MM.1S (cell line): ENCODE measurements around the gene DAB1.

Experiments
- DNase-seq: peaks from one replicate; pipeline ENCODE4 v3.0.0-alpha.2; 2015
- H2AFZ ChIP-seq: fragments of 300-600 bp; sonication (generic); 2 replicates; pipeline ENCODE4 v1.6.0; 2016; ENCODE audit warnings: antibody characterized with exemption, low read length
- H3F3A ChIP-seq: fragments of 300-600 bp; sonication (generic); 2 replicates; pipeline ENCODE4 v1.6.1; 2016; ENCODE audit warnings: mild to moderate bottlenecking, antibody characterized with exemption, low read length, moderate library complexity, mixed read lengths; ENCODE audit not compliant: insufficient read depth
- H3K27ac ChIP-seq: fragments of 300-600 bp; sonication (generic); 2 replicates; pipeline ENCODE4 v1.5.1; 2016; ENCODE audit warnings: mild to moderate bottlenecking, low read length
- H3K27me3 ChIP-seq: fragments of 300-600 bp; sonication (generic); replicated peaks from 2 replicates; pipeline ENCODE4 v1.6.0; 2016; ENCODE audit warnings: low read length; ENCODE audit not compliant: insufficient read depth
- H3K36me3 ChIP-seq: fragments of 300-600 bp; sonication (generic); replicated peaks from 2 replicates; pipeline ENCODE4 v1.6.1; 2016; ENCODE audit warnings: mild to moderate bottlenecking, low read length, mixed read lengths; ENCODE audit not compliant: insufficient read depth
- H3K4me1 ChIP-seq: fragments of 300-600 bp; sonication (generic); 2 replicates; pipeline ENCODE4 v1.6.1; 2016; ENCODE audit warnings: low read length, mixed read lengths
- H3K4me2 ChIP-seq: fragments of 300-600 bp; sonication (generic); 2 replicates; pipeline ENCODE4 v1.6.0; 2016; ENCODE audit warnings: low read depth, low read length
- H3K4me3 ChIP-seq: fragments of 300-600 bp; sonication (generic); 2 replicates; pipeline ENCODE4 v1.5.1; 2016; ENCODE audit warnings: low read length, mixed read lengths
- H3K79me2 ChIP-seq: fragments of 300-600 bp; sonication (generic); 2 replicates; pipeline ENCODE4 v1.6.1; 2016; ENCODE audit warnings: mixed run types, low read length, mixed read lengths
- H3K9ac ChIP-seq: fragments of 300-600 bp; sonication (generic); 2 replicates; pipeline ENCODE4 v1.6.1; 2016; ENCODE audit warnings: low read length, mixed read lengths
- H3K9me2 ChIP-seq: fragments of 300-600 bp; sonication (generic); replicated peaks from 2 replicates; pipeline ENCODE4 v1.6.1; 2016; ENCODE audit warnings: mild to moderate bottlenecking, low read length, mixed read lengths; ENCODE audit not compliant: insufficient read depth
- H3K9me3 ChIP-seq: fragments of 300-600 bp; sonication (generic); replicated peaks from 2 replicates; pipeline ENCODE4 v1.6.1; 2016; ENCODE audit warnings: mild to moderate bottlenecking, low read length, mixed read lengths; ENCODE audit not compliant: insufficient read depth
- H4K20me1 ChIP-seq: fragments of 300-600 bp; sonication (generic); 2 replicates; pipeline ENCODE4 v1.6.1; 2016; ENCODE audit warnings: mild to moderate bottlenecking, low read length, moderate library complexity, mixed read lengths; ENCODE audit not compliant: insufficient read depth
- CTCF ChIP-seq: fragments of 300-600 bp; sonication (generic); IDR thresholded peaks from 2 replicates; pipeline ENCODE4 v1.5.1; 2016; ENCODE audit warnings: antibody characterized with exemption, low read length, mixed read lengths
- EZH2 ChIP-seq: fragments of 300-600 bp; sonication (generic); optimal IDR thresholded peaks from 2 replicates; pipeline ENCODE3; 2017; ENCODE audit warnings: low read depth, mild to moderate bottlenecking, antibody characterized with exemption, low read length, mixed read lengths
- EZH2phosphoT487 ChIP-seq: fragments of 300-600 bp; sonication (generic); IDR thresholded peaks from 2 replicates; pipeline ENCODE4 v1.6.1; 2018; ENCODE audit warnings: antibody characterized with exemption, low read length

Gene DAB1

GRCh38 chr1:57020216-57020615 is 403.6 kb downstream of the DAB1 start:
- no peaks in the 10 kb centered on the region for H3K36me3 ChIP-seq
- no peak overlapping the region for H3K27ac ChIP-seq
- H3K4me2 ChIP-seq: no peak overlapping the region
- no peaks in the 10 kb centered on the region for H3F3A ChIP-seq
- no peaks in the 10 kb centered on the region for H3K79me2 ChIP-seq
- no peaks in the 10 kb centered on the region for H3K9me2 ChIP-seq
- no peak overlapping the region for H3K4me3 ChIP-seq
- H4K20me1 ChIP-seq: no peaks in the 10 kb centered on the region
- TF ChIP-seq EZH2phosphoT487: no peak
- TF ChIP-seq EZH2: no peak
- TF ChIP-seq CTCF: no peak
- H3K9ac ChIP-seq: no peak overlapping the region
- no peaks in the 10 kb centered on the region for H3K27me3 ChIP-seq
- no peak overlapping the region for H2AFZ ChIP-seq
- H3K4me1 ChIP-seq: no peaks in the 10 kb centered on the region
- no peaks in the 10 kb centered on the region for H3K9me3 ChIP-seq
- DNase-seq: no peak

- no peaks in the 10 kb centered on the region for H3K9me2 ChIP-seq
- no peak overlapping the region for H3K4me2 ChIP-seq
- no peaks in the 10 kb centered on the region for H4K20me1 ChIP-seq
- H3K27me3 ChIP-seq: no peaks in the 10 kb centered on the region
- H3K9me3 ChIP-seq: no peaks in the 10 kb centered on the region
- no peaks in the 10 kb centered on the region for H3K36me3 ChIP-seq
- no peak overlapping the region for H3K4me3 ChIP-seq
- no peak overlapping the region for H3K27ac ChIP-seq
- no peak overlapping the region for H2AFZ ChIP-seq
- H3K79me2 ChIP-seq: no peaks in the 10 kb centered on the region
- no peaks in the 10 kb centered on the region for H3K4me1 ChIP-seq
- no peak for DNase-seq
- no peaks in the 10 kb centered on the region for H3F3A ChIP-seq
- no peak for TF ChIP-seq EZH2
- TF ChIP-seq CTCF: no peak
- no peak for TF ChIP-seq EZH2phosphoT487
- H3K9ac ChIP-seq: no peak overlapping the region
Observed at GRCh38 chr1:57019236-57019839, 404.5 kb downstream of the DAB1 start.

GRCh38 chr1:57018119-57018518 is 405.7 kb downstream of the DAB1 start:
- no peak overlapping the region for H3K27ac ChIP-seq
- no peaks in the 10 kb centered on the region for H3F3A ChIP-seq
- no peaks in the 10 kb centered on the region for H3K4me1 ChIP-seq
- H3K36me3 ChIP-seq: no peaks in the 10 kb centered on the region
- no peak for DNase-seq
- no peaks in the 10 kb centered on the region for H3K9me3 ChIP-seq
- TF ChIP-seq EZH2phosphoT487: no peak
- no peak for TF ChIP-seq CTCF
- TF ChIP-seq EZH2: no peak
- no peaks in the 10 kb centered on the region for H4K20me1 ChIP-seq
- no peak overlapping the region for H2AFZ ChIP-seq
- H3K4me3 ChIP-seq: no peak overlapping the region
- no peak overlapping the region for H3K4me2 ChIP-seq
- no peaks in the 10 kb centered on the region for H3K27me3 ChIP-seq
- H3K79me2 ChIP-seq: no peaks in the 10 kb centered on the region
- no peaks in the 10 kb centered on the region for H3K9me2 ChIP-seq
- no peak overlapping the region for H3K9ac ChIP-seq
